ENCODE data around the gene SLC6A11. TPM values are rescaled to one million over a fixed set of nuclear protein-coding genes. Genes with fewer than 3 reads are reported as not detected.

The SLC6A11 gene
- total RNA-seq, 1 experiment from 2014 or later = 0.85 TPM

GRCh38 chr3:10970306-10970960 is 154.4 kb downstream of the SLC6A11 start (continued):
- TF ChIP-seq TEAD4 (CRISPR knock-in tag; IDR thresholded peaks at IDR 0.05) = no peak

- no peak for TF ChIP-seq NFATC4 (CRISPR knock-in tag; IDR thresholded peaks at IDR 0.05)
- TF ChIP-seq IRF2 (CRISPR knock-in tag; IDR thresholded peaks at IDR 0.05; ENCODE audit: borderline replicate concordance, low read depth) = no peak
- TF ChIP-seq RELA (CRISPR knock-in tag; IDR thresholded peaks at IDR 0.05; ENCODE audit: borderline replicate concordance) = no peak
- TF ChIP-seq ZNF232 (CRISPR knock-in tag; IDR thresholded peaks at IDR 0.05) = no peak
- no peak for TF ChIP-seq ARID4B (CRISPR knock-in tag; IDR thresholded peaks at IDR 0.05; ENCODE audit: borderline replicate concordance)
- no peak for TF ChIP-seq ZNF317 (CRISPR knock-in tag; IDR thresholded peaks at IDR 0.05; ENCODE audit: borderline replicate concordance, low read depth)
- TF ChIP-seq PREB (CRISPR knock-in tag; IDR thresholded peaks at IDR 0.05; ENCODE audit: borderline replicate concordance) = no peak
- no peak for TF ChIP-seq ZNF263 (CRISPR knock-in tag; IDR thresholded peaks at IDR 0.05; ENCODE audit: low read depth)
- TF ChIP-seq GABPB1 (CRISPR knock-in tag; IDR thresholded peaks at IDR 0.05) = no peak
- TF ChIP-seq E2F5 (CRISPR knock-in tag; IDR thresholded peaks at IDR 0.05) = no peak
- TF ChIP-seq ATF6 (CRISPR knock-in tag; IDR thresholded peaks at IDR 0.05) = no peak
- TF ChIP-seq NFE2L1 (CRISPR knock-in tag; IDR thresholded peaks at IDR 0.05) = no peak
- no peak for TF ChIP-seq ZNF281 (CRISPR knock-in tag; IDR thresholded peaks at IDR 0.05)
- peaks cover 14% of the 10 kb centered on the region for H3K9me3 Mint-ChIP-seq
- DNase-seq (ENCODE audit: low spot score) (no peak), ATAC-seq (no peak)
- ChIA-PET CTCF (interaction anchor here (1.0 to 1.2 kb wide), 2 partner anchors 23 to 26 kb away, joined by 3 to 5 read pairs; no protein-coding TSS in a partner anchor), POLR2A (no interaction called here)
- H3K27ac Mint-ChIP-seq = no peak overlapping the region
- no peaks in the 10 kb centered on the region; the same call in 1 of the 2 replicates for H3K27me3 Mint-ChIP-seq (ENCODE audit: low read depth)
- H3K36me3 Mint-ChIP-seq = no peaks in the 10 kb centered on the region
- H3K4me3 Mint-ChIP-seq = no peak overlapping the region
- H3K4me1 Mint-ChIP-seq = peaks cover 34% of the 10 kb centered on the region
These were observed 156.2 kb downstream of the SLC6A11 start for GRCh38 chr3:10972072-10972782.

Measured in WTC11 (cell line).